Lung microvascular endothelial cell (primary cell): ENCODE measurements around the gene EDNRB. TPM values are rescaled to one million over a fixed set of nuclear protein-coding genes. Genes with fewer than 3 reads are reported as not detected.

Experiments
- total RNA-seq: library from RNA; depleted of rRNA; stranded (reverse); fragments of >200 nt; gene quantifications from 2 replicates; pipeline ENCODE4 v1.2.1, GENCODE V29; 2014

Gene EDNRB
- total RNA-seq, 1 donor from 2014 or later = 211 TPM

Other genes starting within 250 kb of the EDNRB start
- gene SLAIN1, start 221.1 kb downstream of the EDNRB start, total RNA-seq = 3.3 and 8.5 TPM in 2 replicates